Dermis blood vessel endothelial cell (primary cell): Measurements from ENCODE around the gene MDH1. TPM values are rescaled to one million over a fixed set of nuclear protein-coding genes. Genes with fewer than 3 reads are reported as not detected.
"Not testable (repeated sequence)": the region's sequence is repeated elsewhere in the genome, so short reads cannot be mapped to it uniquely, and the experiment has no call there.

Experiments
- DNase-seq: peaks from one replicate; pipeline ENCODE4 v3.0.0; 2010
- total RNA-seq: library from RNA; depleted of rRNA; stranded (reverse); fragments of >200 nt; gene quantifications from 2 replicates; pipeline ENCODE4 v1.2.3, GENCODE V29; 2014

The MDH1 gene
- 118 and 139 TPM in 2 replicates for total RNA-seq

- peak; percentile 99 for DNase-seq
Measured at GRCh38 chr2:63588385-63589147, at the start of gene MDH1, which contains the start of gene WDPCP. Gene MDH1, plus strand, starts transcription at chr2:63588963. Its CDS starts 81 bp downstream, at chr2:63589044. Gene WDPCP, minus strand, starts transcription at chr2:63588477. Its CDS starts 206 bp downstream, at chr2:63588271.

- no peak for DNase-seq
Measured at GRCh38 chr2:63539416-63540162, 49.2 kb upstream of the MDH1 start.

- DNase-seq = peak; percentile 37
Measured at GRCh38 chr2:63544017-63544627, 44.6 kb upstream of the MDH1 start.

GRCh38 chr2:63545023-63545422, 43.7 kb upstream of the MDH1 start:
- no peak for DNase-seq

- no peak for DNase-seq
Measured at GRCh38 chr2:63553049-63553448, 35.7 kb upstream of the MDH1 start.

- no peak for DNase-seq
Measured at GRCh38 chr2:63555299-63555698, 33.5 kb upstream of the MDH1 start.

GRCh38 chr2:63555931-63556330, 32.8 kb upstream of the MDH1 start:
- no peak for DNase-seq

GRCh38 chr2:63557819-63558218, 30.9 kb upstream of the MDH1 start:
- not testable (repeated sequence) for DNase-seq

GRCh38 chr2:63558922-63559321, 29.8 kb upstream of the MDH1 start:
- not testable (repeated sequence) for DNase-seq

GRCh38 chr2:63562751-63563150, 26.0 kb upstream of the MDH1 start:
- no peak for DNase-seq

- no peak for DNase-seq
Measured at GRCh38 chr2:63569740-63570139, 19.0 kb upstream of the MDH1 start.

- peak; percentile 18 for DNase-seq
Measured at GRCh38 chr2:63571291-63571690, 17.5 kb upstream of the MDH1 start.

GRCh38 chr2:63572001-63572400, 16.8 kb upstream of the MDH1 start:
- no peak for DNase-seq

- DNase-seq = not testable (repeated sequence)
Measured at GRCh38 chr2:63573026-63573425, 15.7 kb upstream of the MDH1 start.

- DNase-seq = not testable (repeated sequence)
Measured at GRCh38 chr2:63573726-63574345, 14.9 kb upstream of the MDH1 start.

- DNase-seq = no peak
Measured at GRCh38 chr2:63576546-63576945, 12.2 kb upstream of the MDH1 start.

GRCh38 chr2:63578767-63579166, 10.0 kb upstream of the MDH1 start:
- no peak for DNase-seq

GRCh38 chr2:63580651-63581297, 8.0 kb upstream of the MDH1 start:
- DNase-seq = no peak

- no peak for DNase-seq
Measured at GRCh38 chr2:63581298-63581961, 7.3 kb upstream of the MDH1 start.

GRCh38 chr2:63582873-63583272, 5.9 kb upstream of the MDH1 start:
- DNase-seq = no peak

- DNase-seq = no peak
Measured at GRCh38 chr2:63587814-63588384, 864 bp upstream of the MDH1 start.
